ENCODE data around the gene BIN1. TPM values are rescaled to one million over a fixed set of nuclear protein-coding genes. Genes with fewer than 3 reads are reported as not detected.

Gene BIN1
- polyA plus RNA-seq, 1 of the 3 experiments (the other 2 are of a cell fraction), result 40.3 TPM

- Histone ChIP-seq H3K4me1 (ENCODE audit: control insufficient read depth in 1 of 2, insufficient read depth in 2 of 2, low read depth in 1 of 2, low read length in 1 of 2) (peaks cover 10 to 35% of the 10 kb centered on the region in 2 experiments; a peak in 3 of 4 replicates), H3K9ac (no peak overlapping the region), H3K36me3 (replicated peaks in 1 of 2; ENCODE audit: control insufficient read depth in 1 of 2, insufficient read depth in 2 of 2, low read length in 1 of 2) (no peaks in the 10 kb centered on the region), H3K4me2 (no peak overlapping the region), H2AFZ (ENCODE audit: low read depth) (no peak overlapping the region), H3K9me2 (no peaks in the 10 kb centered on the region), H3K27me3 (ENCODE audit: insufficient read depth) (no peaks in the 10 kb centered on the region), H4K20me1 (ENCODE audit: insufficient read depth) (no peaks in the 10 kb centered on the region), H3F3A (replicated peaks; ENCODE audit: insufficient read depth) (peaks cover 3% of the 10 kb centered on the region), H3K4me3 (ENCODE audit: low read depth in 2 of 2, low read length in 1 of 2) (no peak overlapping the region), H3K79me2 (ENCODE audit: insufficient read depth) (peaks cover 50% of the 10 kb centered on the region), H3K27ac (ENCODE audit: low read depth in 2 of 2, low read length in 1 of 2) (no peak overlapping the region; a peak in 1 of 4 replicates), H3K9me3 (no peaks in the 10 kb centered on the region)
- TF ChIP-seq FOSL2 (IDR thresholded peaks at IDR 0.05; ENCODE audit: borderline replicate concordance, low read depth) (no peak), ELF1 (IDR thresholded peaks at IDR 0.05) (no peak), MAX (IDR thresholded peaks at IDR 0.05; ENCODE audit: low read depth) (no peak), RFX5 (IDR thresholded peaks at IDR 0.05; ENCODE audit: low read length) (no peak), RAD21 (IDR thresholded peaks at IDR 0.05; ENCODE audit: low read length) (no peak), USF1 (IDR thresholded peaks at IDR 0.05; ENCODE audit: borderline replicate concordance, low read depth) (no peak), GATA2 (CRISPR knock-in tag; IDR thresholded peaks at IDR 0.05) (no peak), POLR2AphosphoS5 (IDR thresholded peaks at IDR 0.05; ENCODE audit: low read depth, low read length) (no peak)
- ChIA-PET POLR2A (no interaction called here), CTCF (interaction anchor here (1.3 to 2.5 kb wide), 4 partner anchors 14 to 35 kb away, joined by 3 to 13 read pairs (median 4); no protein-coding TSS in a partner anchor)
- DNase-seq, result peak; percentile 19
- 87% methylated on average over 20 of the region's 24 CpGs for WGBS (ENCODE audit: low lambda C conversion rate)
Observed at GRCh38 chr2:127103243-127104165, 3.5 kb downstream of the BIN1 start.

- H3F3A ChIP-seq (replicated peaks; ENCODE audit: insufficient read depth), result peaks cover 2% of the 10 kb centered on the region
- no peaks in the 10 kb centered on the region for H3K27me3 ChIP-seq (ENCODE audit: insufficient read depth)
- no peaks in the 10 kb centered on the region for H3K36me3 ChIP-seq (replicated peaks in 1 of 2; ENCODE audit: control insufficient read depth in 1 of 2, insufficient read depth in 2 of 2, low read length in 1 of 2)
- H3K9ac ChIP-seq, result no peak overlapping the region
- H3K9me3 ChIP-seq, result no peaks in the 10 kb centered on the region
- WGBS (ENCODE audit: low lambda C conversion rate), result 96% methylated on average over 5 of the region's 5 CpGs
- peaks cover 50% of the 10 kb centered on the region for H3K79me2 ChIP-seq (ENCODE audit: insufficient read depth)
- CTCF ChIA-PET, result interaction anchor here (1.3 to 1.9 kb wide), 4 partner anchors 13 to 71 kb away, joined by 3 to 6 read pairs (median 4); no protein-coding TSS in a partner anchor
- H3K4me2 ChIP-seq, result no peak overlapping the region
- peaks cover 5% of the 10 kb centered on the region for H4K20me1 ChIP-seq (ENCODE audit: insufficient read depth)
- TF ChIP-seq MXI1 (IDR thresholded peaks at IDR 0.05; ENCODE audit: low read depth, low read length) (no peak), TCF12 (IDR thresholded peaks at IDR 0.05) (no peak), MEF2A (IDR thresholded peaks at IDR 0.05; ENCODE audit: borderline replicate concordance, low read depth) (no peak), RXRA (IDR thresholded peaks at IDR 0.05; ENCODE audit: borderline replicate concordance, low read depth) (no peak), FOXM1 (IDR thresholded peaks at IDR 0.05; ENCODE audit: low read depth) (no peak), EP300 (IDR thresholded peaks at IDR 0.05; ENCODE audit: borderline replicate concordance in 1 of 2, low read depth in 1 of 2, low read length in 1 of 2) (no peak), MAX (IDR thresholded peaks at IDR 0.05; ENCODE audit: low read depth) (no peak), GATA2 (CRISPR knock-in tag; IDR thresholded peaks at IDR 0.05) (no peak), EZH2phosphoT487 (IDR thresholded peaks at IDR 0.05; ENCODE audit: borderline replicate concordance, low read depth) (no peak), RAD21 (IDR thresholded peaks at IDR 0.05; ENCODE audit: low read length) (no peak), ELF1 (IDR thresholded peaks at IDR 0.05) (no peak), NRF1 (IDR thresholded peaks at IDR 0.05; ENCODE audit: low read depth, low read length) (no peak), USF1 (IDR thresholded peaks at IDR 0.05; ENCODE audit: borderline replicate concordance, low read depth) (no peak), CTCF (IDR thresholded peaks at IDR 0.05) (no peak), TEAD4 (IDR thresholded peaks at IDR 0.05; ENCODE audit: borderline replicate concordance, insufficient read depth) (no peak), POLR2AphosphoS5 (IDR thresholded peaks at IDR 0.05; ENCODE audit: low read depth, low read length) (no peak), NFIC (IDR thresholded peaks at IDR 0.05; ENCODE audit: borderline replicate concordance) (no peak)
- no peaks in the 10 kb centered on the region for H3K9me2 ChIP-seq
- peaks cover 6 to 35% of the 10 kb centered on the region in 2 experiments; a peak in 2 of 4 replicates for H3K4me1 ChIP-seq (ENCODE audit: control insufficient read depth in 1 of 2, insufficient read depth in 2 of 2, low read depth in 1 of 2, low read length in 1 of 2)
- POLR2A ChIA-PET, result no interaction called here
- peak; percentile 6 for DNase-seq
- no peak overlapping the region for H3K4me3 ChIP-seq (ENCODE audit: low read depth in 2 of 2, low read length in 1 of 2)
- no peak overlapping the region for H2AFZ ChIP-seq (ENCODE audit: low read depth)
- H3K27ac ChIP-seq (ENCODE audit: low read depth in 2 of 2, low read length in 1 of 2), result no peak overlapping the region
Observed at GRCh38 chr2:127102521-127103242, 4.3 kb downstream of the BIN1 start.
